Suprapubic skin (tissue), 4 donors: ENCODE measurements around the gene TRABD2A. TPM values are rescaled to one million over a fixed set of nuclear protein-coding genes. Genes with fewer than 3 reads are reported as not detected.

ENCODE experiments used
- DNase-seq, 2 donors: peaks; one replicate each; pipeline ENCODE4 v3.0.0-alpha.2; 2019; ENCODE audit warnings: low spot score in 2 of 2
- H3K27ac ChIP-seq: fragments of 200-600 bp; sonication (generic); one replicate; pipeline ENCODE4 v1.5.1; 2019
- H3K27me3 ChIP-seq: fragments of 200-600 bp; sonication (generic); one replicate; pipeline ENCODE4 v1.5.1; 2019
- H3K36me3 ChIP-seq: fragments of 200-600 bp; sonication (generic); one replicate; pipeline ENCODE4 v1.5.1; 2019
- H3K4me1 ChIP-seq: fragments of 200-600 bp; sonication (generic); one replicate; pipeline ENCODE4 v1.5.1; 2019
- H3K4me3 ChIP-seq: fragments of 200-600 bp; sonication (generic); one replicate; pipeline ENCODE4 v1.5.1; 2019; ENCODE audit warnings: mild to moderate bottlenecking
- H3K9me3 ChIP-seq: fragments of 200-600 bp; sonication (generic); one replicate; pipeline ENCODE4 v1.5.1; 2019
- EP300 ChIP-seq: sonication (generic); formaldehyde crosslinking; IDR thresholded peaks from one replicate; pipeline ENCODE4 v1.6.1; 2017; ENCODE audit warnings: antibody characterized with exemption
- POLR2A ChIP-seq, 2 donors: fragments of 450-650 bp; IDR thresholded peaks; one replicate each; pipeline ENCODE4 v1.6.1; 2017; ENCODE audit warnings: antibody characterized with exemption in 2 of 2, mild to moderate bottlenecking in 2 of 2, moderate library complexity in 2 of 2
- POLR2AphosphoS5 ChIP-seq, 3 donors: sonication (generic); formaldehyde crosslinking; IDR thresholded peaks; one replicate each; pipeline ENCODE4 v1.6.1; 2017; ENCODE audit warnings: antibody characterized with exemption in 3 of 3
- WGBS: methylation state at CpG from one replicate; pipeline ENCODE4 v1.1.5; 2018; 5-methylcytosine and 5-hydroxymethylcytosine counted together
- total RNA-seq, 4 donors: library from RNA; depleted of rRNA; stranded (reverse); fragments of >200 nt; gene quantifications; one replicate each; pipeline ENCODE4 v1.1.0, GENCODE V29; 2016
- TF ChIP-seq, protein P1 (sequence below), 2 donors: fragments of 200-600 bp in 1 of 2; fragments of 450-650 bp in 1 of 2; sonication (generic) in 1 of 2; IDR thresholded peaks; one replicate each; pipeline ENCODE4 v1.5.1; 2016 to 2019; ENCODE audit warnings: antibody characterized with exemption in 2 of 2, mild to moderate bottlenecking in 1 of 2, moderate library complexity in 1 of 2

Gene TRABD2A
- total RNA-seq, 4 donors from 2014 or later: 0.68 to 2.4 (median 1.7) TPM; not detected in 1

DNA sequence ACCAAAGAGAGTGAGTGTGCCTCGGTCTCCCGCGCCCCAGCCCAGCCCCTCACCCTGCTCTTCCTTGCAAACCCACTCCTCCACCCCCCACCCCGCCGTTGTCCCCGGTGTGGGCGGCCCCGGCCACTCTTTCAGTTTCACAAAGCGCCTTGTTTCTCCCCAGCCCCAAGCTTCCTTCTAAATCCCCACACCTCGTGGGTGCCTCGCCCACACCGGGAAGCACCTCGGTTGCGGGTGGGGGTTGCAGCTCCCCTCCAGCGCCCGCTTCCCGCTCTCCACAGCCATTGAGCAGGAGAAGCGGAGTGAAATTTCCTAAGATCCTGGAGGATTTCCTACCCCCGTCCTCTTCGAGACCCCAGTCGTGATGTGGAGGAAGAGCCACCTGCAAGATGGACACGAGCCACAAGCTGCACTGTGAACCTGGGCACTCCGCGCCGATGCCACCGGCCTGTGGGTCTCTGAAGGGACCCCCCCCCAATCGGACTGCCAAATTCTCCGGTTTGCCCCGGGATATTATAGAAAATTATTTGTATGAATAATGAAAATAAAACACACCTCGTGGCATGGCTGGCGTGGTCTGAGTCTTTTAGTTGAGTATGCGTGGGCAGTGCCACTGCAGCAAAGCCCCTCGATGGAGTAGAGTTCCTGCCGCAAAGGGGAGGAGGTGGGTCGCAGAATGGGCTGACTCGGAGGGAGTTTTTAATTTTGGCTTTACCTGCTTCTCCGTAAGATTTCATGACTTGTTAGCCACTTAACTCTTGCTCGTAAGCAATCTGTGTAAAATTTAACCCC is 25.4 kb upstream of the TRABD2A start:
- DNase-seq: peak in 1 of 2 donors; percentile 78
- Histone ChIP-seq H3K27me3 (no peaks in the 10 kb centered on the region), H3K9me3 (no peaks in the 10 kb centered on the region), H3K4me1 (peaks cover 28% of the 10 kb centered on the region), H3K4me3 (peak overlapping the region; percentile 95), H3K36me3 (no peaks in the 10 kb centered on the region), H3K27ac (peak overlapping the region; percentile 97)
- WGBS: 2% methylated on average over 28 of the region's 38 CpGs
- TF ChIP-seq EP300 (no peak), POLR2AphosphoS5 (IDR thresholded peaks at IDR 0.05) (peak in 1 of 3 donors; percentile 22)

DNA sequence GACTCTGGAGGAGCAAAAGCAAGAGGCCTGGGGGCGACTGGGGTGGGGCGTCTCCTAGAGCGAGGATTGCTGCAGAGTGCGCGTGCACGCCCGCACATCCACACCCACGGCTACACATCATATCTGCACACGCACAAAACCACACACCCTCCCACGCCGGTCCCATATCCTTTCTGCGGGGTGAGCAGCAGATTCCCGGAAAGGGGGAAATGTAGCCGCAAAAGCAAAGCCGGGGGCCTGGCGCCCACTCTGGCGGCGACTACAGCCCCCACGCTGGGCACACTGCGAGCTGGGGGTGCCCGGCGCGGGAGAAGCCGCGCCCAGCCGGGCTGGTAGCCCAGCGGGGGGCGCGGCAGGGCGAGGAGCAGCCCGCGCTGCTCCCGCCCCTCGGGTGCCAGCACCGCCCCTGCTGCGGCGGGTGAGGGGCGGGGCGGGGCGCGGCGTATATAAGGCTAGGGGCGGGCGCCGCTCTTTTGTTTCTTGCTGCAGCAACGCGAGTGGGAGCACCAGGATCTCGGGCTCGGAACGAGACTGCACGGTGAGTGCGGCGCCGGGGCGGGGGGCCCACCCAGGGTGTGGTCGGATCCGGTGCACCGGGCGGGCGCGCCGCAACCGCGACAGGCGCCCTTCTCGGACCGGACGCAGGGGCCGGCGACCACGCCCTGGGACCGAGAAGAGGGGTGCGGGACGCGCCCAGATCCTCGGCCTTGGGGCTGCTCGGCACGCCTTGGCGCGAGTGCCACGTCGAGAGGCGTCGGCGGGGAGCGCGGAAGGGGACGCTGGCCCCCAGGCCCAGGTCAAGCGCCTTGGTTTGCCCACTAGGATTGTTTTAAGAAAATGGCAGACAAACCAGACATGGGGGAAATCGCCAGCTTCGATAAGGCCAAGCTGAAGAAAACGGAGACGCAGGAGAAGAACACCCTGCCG is 24.6 kb upstream of the TRABD2A start, which contains the start of gene TMSB10:
Gene TMSB10, plus strand, starts transcription at position 476 of the 927 bp plus-strand sequence.
- peak within 1 kb of the TSS; percentile 95 for H3K4me3 ChIP-seq
- H3K27ac ChIP-seq: peak within 1 kb of the TSS; percentile 97
- WGBS: 1% methylated on average over 17 of the region's 94 CpGs
- no peaks in the 10 kb centered on the region for H3K9me3 ChIP-seq
- no peaks in the 10 kb centered on the region for H3K27me3 ChIP-seq
- peak; percentile 93 to 94 for DNase-seq
- H3K36me3 ChIP-seq: no peaks in the 10 kb centered on the region
- TF ChIP-seq POLR2A (IDR thresholded peaks at IDR 0.05): peak; percentile 92 to 97
- TF ChIP-seq, protein P1, sequence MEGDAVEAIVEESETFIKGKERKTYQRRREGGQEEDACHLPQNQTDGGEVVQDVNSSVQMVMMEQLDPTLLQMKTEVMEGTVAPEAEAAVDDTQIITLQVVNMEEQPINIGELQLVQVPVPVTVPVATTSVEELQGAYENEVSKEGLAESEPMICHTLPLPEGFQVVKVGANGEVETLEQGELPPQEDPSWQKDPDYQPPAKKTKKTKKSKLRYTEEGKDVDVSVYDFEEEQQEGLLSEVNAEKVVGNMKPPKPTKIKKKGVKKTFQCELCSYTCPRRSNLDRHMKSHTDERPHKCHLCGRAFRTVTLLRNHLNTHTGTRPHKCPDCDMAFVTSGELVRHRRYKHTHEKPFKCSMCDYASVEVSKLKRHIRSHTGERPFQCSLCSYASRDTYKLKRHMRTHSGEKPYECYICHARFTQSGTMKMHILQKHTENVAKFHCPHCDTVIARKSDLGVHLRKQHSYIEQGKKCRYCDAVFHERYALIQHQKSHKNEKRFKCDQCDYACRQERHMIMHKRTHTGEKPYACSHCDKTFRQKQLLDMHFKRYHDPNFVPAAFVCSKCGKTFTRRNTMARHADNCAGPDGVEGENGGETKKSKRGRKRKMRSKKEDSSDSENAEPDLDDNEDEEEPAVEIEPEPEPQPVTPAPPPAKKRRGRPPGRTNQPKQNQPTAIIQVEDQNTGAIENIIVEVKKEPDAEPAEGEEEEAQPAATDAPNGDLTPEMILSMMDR (IDR thresholded peaks at IDR 0.05): peak in 1 of 2 donors; percentile 17
- no peak for TF ChIP-seq EP300
- TF ChIP-seq POLR2AphosphoS5 (IDR thresholded peaks at IDR 0.05): peak; percentile 77 to 97 (median 97)
- peaks cover 28% of the 10 kb centered on the region for H3K4me1 ChIP-seq

DNA sequence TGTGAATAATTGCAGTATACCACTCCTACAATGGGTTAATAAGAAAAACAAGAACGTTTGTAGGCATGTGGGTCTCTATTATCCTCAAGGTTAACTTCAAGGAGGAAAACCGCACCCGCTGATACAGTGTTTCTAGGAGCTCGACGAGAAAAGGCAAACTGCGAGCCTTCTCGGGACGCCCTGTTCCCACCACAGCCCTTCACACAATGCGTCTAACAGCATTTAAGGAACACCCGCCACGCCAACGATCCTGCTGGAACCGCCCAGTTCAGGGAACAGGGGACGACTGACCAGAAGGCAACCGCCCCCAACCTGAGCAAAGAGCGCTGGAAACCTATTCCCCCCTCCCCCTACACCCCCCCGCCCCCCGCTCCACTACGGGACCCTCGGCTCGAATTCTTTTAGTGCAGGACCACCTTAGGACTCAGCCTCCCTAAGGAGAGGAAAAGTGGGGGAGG is 23.9 kb upstream of the TRABD2A start:
- peak; percentile 21 to 62 for TF ChIP-seq POLR2A (IDR thresholded peaks at IDR 0.05)
- TF ChIP-seq EP300: peak; percentile 63
- TF ChIP-seq POLR2AphosphoS5 (IDR thresholded peaks at IDR 0.05): peak in 2 of 3 donors; percentile 16 to 75
- TF ChIP-seq, protein P1 (IDR thresholded peaks at IDR 0.05): no peak
- peaks cover 28% of the 10 kb centered on the region for H3K4me1 ChIP-seq
- H3K27me3 ChIP-seq: no peaks in the 10 kb centered on the region
- DNase-seq: peak; percentile 92 to 94
- no peaks in the 10 kb centered on the region for H3K36me3 ChIP-seq
- H3K4me3 ChIP-seq: peak overlapping the region; percentile 95
- no peaks in the 10 kb centered on the region for H3K9me3 ChIP-seq
- WGBS: under 1% methylated on average over 17 of the region's 21 CpGs
- H3K27ac ChIP-seq: peak overlapping the region; percentile 97

DNA sequence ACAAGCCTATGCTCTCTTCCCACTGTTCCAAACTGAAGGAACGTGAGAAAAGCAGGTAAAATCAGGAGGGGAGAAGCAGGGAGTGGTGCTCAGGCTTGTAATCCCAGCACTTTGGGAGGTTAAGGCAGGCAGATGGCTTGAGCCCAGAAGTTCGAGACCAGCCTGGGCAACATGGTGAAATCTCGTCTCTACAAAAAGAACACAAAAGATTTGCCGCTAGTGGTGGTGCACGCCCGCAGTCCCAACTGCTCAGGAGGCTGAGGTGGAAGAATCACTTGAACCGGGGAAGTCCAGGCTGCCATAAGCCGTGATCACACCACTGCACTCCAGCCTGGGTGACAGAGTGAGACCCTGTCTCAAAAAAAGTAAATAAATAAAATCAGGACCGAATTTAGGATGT is 23.3 kb upstream of the TRABD2A start:
- Histone ChIP-seq H3K4me1 (peaks cover 28% of the 10 kb centered on the region), H3K36me3 (no peaks in the 10 kb centered on the region), H3K27ac (peak overlapping the region; percentile 97), H3K27me3 (no peaks in the 10 kb centered on the region), H3K9me3 (no peaks in the 10 kb centered on the region), H3K4me3 (peak overlapping the region; percentile 95)
- DNase-seq: no peak
- TF ChIP-seq EP300 (no peak), POLR2A (IDR thresholded peaks at IDR 0.05) (no peak), POLR2AphosphoS5 (IDR thresholded peaks at IDR 0.05) (no peak)
- TF ChIP-seq, protein P1 (IDR thresholded peaks at IDR 0.05): no peak
- 77% methylated on average over 9 of the region's 9 CpGs for WGBS

DNA sequence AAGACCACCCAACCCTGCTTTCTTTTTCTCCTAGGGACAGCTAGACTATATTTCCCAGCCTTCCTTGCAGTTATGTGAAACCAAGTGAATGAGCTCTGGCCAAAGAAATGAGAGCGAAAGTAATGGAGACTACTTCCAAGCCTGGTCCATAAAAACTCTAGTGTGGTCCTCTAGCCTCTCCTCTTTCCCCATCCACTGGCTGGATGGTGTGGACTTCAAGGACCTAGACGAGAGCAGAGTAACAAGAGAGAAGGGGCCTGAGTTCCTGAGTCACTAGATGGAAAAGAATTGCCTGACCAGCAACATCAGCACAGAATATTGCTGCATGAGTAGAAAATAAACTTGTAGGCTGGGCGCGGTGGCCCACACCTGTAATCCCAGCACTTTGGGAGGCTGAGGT is 21.6 kb upstream of the TRABD2A start:
- H3K27ac ChIP-seq: no peak overlapping the region
- H3K4me1 ChIP-seq: peaks cover 39% of the 10 kb centered on the region
- H3K4me3 ChIP-seq: no peak overlapping the region
- WGBS: 96% methylated on average over 4 of the region's 4 CpGs
- no peaks in the 10 kb centered on the region for H3K27me3 ChIP-seq
- no peaks in the 10 kb centered on the region for H3K36me3 ChIP-seq
- H3K9me3 ChIP-seq: no peaks in the 10 kb centered on the region
- no peak for DNase-seq
- TF ChIP-seq, protein P1 (IDR thresholded peaks at IDR 0.05): no peak
- TF ChIP-seq POLR2AphosphoS5 (IDR thresholded peaks at IDR 0.05): no peak
- no peak for TF ChIP-seq EP300
- no peak for TF ChIP-seq POLR2A (IDR thresholded peaks at IDR 0.05)
